Measurements from ENCODE around the gene IL17RB. TPM values are rescaled to one million over a fixed set of nuclear protein-coding genes. Genes with fewer than 3 reads are reported as not detected.

The IL17RB gene
- total RNA-seq, 1 donor from 2014 or later: not detected

DNA sequence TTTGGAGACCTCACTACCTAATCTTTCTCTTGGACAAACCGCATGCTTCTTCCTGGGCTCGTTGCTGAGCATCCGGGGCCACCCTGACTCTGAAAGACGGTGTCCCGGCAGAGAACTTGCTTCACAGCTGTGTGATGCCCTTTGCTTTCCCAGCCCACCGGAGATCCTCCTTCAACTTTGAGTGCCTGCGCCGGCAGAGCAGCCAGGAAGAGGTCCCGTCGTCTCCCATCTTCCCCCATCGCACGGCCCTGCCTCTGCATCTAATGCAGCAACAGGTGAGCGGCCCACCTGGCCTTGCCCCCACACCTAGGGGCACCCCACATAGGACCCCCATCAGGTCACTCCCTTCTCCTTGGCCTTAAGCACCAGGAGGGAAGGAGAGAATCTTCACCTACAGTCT, 37.9 kb upstream of the IL17RB start:
- no peak for DNase-seq (ENCODE audit: extremely low spot score in 2 of 2)
- Histone ChIP-seq H3K4me1 (peaks cover 9% of the 10 kb centered on the region), H3K27me3 (no peaks in the 10 kb centered on the region), H3K4me3 (no peak overlapping the region), H3K27ac (no peak overlapping the region), H3K9me3 (no peaks in the 10 kb centered on the region), H3K36me3 (no peaks in the 10 kb centered on the region)
- TF ChIP-seq, protein P1, sequence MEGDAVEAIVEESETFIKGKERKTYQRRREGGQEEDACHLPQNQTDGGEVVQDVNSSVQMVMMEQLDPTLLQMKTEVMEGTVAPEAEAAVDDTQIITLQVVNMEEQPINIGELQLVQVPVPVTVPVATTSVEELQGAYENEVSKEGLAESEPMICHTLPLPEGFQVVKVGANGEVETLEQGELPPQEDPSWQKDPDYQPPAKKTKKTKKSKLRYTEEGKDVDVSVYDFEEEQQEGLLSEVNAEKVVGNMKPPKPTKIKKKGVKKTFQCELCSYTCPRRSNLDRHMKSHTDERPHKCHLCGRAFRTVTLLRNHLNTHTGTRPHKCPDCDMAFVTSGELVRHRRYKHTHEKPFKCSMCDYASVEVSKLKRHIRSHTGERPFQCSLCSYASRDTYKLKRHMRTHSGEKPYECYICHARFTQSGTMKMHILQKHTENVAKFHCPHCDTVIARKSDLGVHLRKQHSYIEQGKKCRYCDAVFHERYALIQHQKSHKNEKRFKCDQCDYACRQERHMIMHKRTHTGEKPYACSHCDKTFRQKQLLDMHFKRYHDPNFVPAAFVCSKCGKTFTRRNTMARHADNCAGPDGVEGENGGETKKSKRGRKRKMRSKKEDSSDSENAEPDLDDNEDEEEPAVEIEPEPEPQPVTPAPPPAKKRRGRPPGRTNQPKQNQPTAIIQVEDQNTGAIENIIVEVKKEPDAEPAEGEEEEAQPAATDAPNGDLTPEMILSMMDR (IDR thresholded peaks at IDR 0.05): no peak
- no peak for TF ChIP-seq POLR2A (IDR thresholded peaks at IDR 0.05)
- intact Hi-C loops (cut with DNase I): no loop called here

GRCh38 chr3:53809267-53809666, 37.1 kb upstream of the IL17RB start:
- Histone ChIP-seq H3K36me3 (no peaks in the 10 kb centered on the region), H3K27ac (no peak overlapping the region), H3K4me1 (peaks cover 9% of the 10 kb centered on the region), H3K27me3 (no peaks in the 10 kb centered on the region), H3K9me3 (no peaks in the 10 kb centered on the region), H3K4me3 (no peak overlapping the region)
- no peak for TF ChIP-seq POLR2A (IDR thresholded peaks at IDR 0.05)
- TF ChIP-seq POLR2AphosphoS5 (IDR thresholded peaks at IDR 0.05; ENCODE audit: insufficient read depth in 1 of 2, low read depth in 1 of 2): no peak
- TF ChIP-seq, protein P1 (IDR thresholded peaks at IDR 0.05): no peak
- intact Hi-C loops (cut with DNase I): no loop called here
- DNase-seq (ENCODE audit: extremely low spot score in 2 of 2): no peak

GRCh38 chr3:53809764-53810400, 36.5 kb upstream of the IL17RB start:
- TF ChIP-seq POLR2A (IDR thresholded peaks at IDR 0.05) (no peak), POLR2AphosphoS5 (IDR thresholded peaks at IDR 0.05; ENCODE audit: insufficient read depth in 1 of 2, low read depth in 1 of 2) (no peak)
- TF ChIP-seq, protein P1 (IDR thresholded peaks at IDR 0.05): no peak
- Histone ChIP-seq H3K4me1 (peaks cover 5% of the 10 kb centered on the region), H3K27ac (no peak overlapping the region), H3K4me3 (no peak overlapping the region), H3K36me3 (no peaks in the 10 kb centered on the region), H3K27me3 (no peaks in the 10 kb centered on the region), H3K9me3 (no peaks in the 10 kb centered on the region)
- DNase-seq (ENCODE audit: extremely low spot score in 2 of 2): no peak
- intact Hi-C loops (cut with DNase I): no loop called here

DNA sequence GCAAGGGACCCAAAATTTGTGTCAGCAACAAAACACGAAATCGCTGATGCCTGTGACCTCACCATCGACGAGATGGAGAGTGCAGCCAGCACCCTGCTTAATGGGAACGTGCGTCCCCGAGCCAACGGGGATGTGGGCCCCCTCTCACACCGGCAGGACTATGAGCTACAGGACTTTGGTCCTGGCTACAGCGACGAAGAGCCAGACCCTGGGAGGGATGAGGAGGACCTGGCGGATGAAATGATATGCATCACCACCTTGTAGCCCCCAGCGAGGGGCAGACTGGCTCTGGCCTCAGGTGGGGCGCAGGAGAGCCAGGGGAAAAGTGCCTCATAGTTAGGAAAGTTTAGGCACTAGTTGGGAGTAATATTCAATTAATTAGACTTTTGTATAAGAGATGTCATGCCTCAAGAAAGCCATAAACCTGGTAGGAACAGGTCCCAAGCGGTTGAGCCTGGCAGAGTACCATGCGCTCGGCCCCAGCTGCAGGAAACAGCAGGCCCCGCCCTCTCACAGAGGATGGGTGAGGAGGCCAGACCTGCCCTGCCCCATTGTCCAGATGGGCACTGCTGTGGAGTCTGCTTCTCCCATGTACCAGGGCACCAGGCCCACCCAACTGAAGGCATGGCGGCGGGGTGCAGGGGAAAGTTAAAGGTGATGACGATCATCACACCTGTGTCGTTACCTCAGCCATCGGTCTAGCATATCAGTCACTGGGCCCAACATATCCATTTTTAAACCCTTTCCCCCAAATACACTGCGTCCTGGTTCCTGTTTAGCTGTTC, 35.0 kb upstream of the IL17RB start:
- TF ChIP-seq POLR2A (IDR thresholded peaks at IDR 0.05): no peak
- no peak for TF ChIP-seq POLR2AphosphoS5 (IDR thresholded peaks at IDR 0.05; ENCODE audit: insufficient read depth in 1 of 2, low read depth in 1 of 2)
- TF ChIP-seq, protein P1 (IDR thresholded peaks at IDR 0.05): no peak
- Histone ChIP-seq H3K4me1 (no peaks in the 10 kb centered on the region), H3K27ac (no peak overlapping the region), H3K36me3 (no peaks in the 10 kb centered on the region), H3K27me3 (no peaks in the 10 kb centered on the region), H3K4me3 (no peak overlapping the region), H3K9me3 (no peaks in the 10 kb centered on the region)
- intact Hi-C loops (cut with DNase I): no loop called here
- no peak for DNase-seq (ENCODE audit: extremely low spot score in 2 of 2)

DNA sequence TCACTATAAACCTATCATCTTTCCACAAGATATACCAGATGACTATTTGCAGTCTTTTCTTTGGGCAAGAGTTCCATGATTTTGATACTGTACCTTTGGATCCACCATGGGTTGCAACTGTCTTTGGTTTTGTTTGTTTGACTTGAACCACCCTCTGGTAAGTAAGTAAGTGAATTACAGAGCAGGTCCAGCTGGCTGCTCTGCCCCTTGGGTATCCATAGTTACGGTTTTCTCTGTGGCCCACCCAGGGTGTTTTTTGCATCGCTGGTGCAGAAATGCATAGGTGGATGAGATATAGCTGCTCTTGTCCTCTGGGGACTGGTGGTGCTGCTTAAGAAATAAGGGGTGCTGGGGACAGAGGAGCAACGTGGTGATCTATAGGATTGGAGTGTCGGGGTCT, 33.9 kb upstream of the IL17RB start:
- Histone ChIP-seq H3K9me3 (no peaks in the 10 kb centered on the region), H3K4me3 (no peak overlapping the region), H3K4me1 (no peaks in the 10 kb centered on the region), H3K27me3 (no peaks in the 10 kb centered on the region), H3K36me3 (no peaks in the 10 kb centered on the region), H3K27ac (no peak overlapping the region)
- no peak for TF ChIP-seq POLR2AphosphoS5 (IDR thresholded peaks at IDR 0.05; ENCODE audit: insufficient read depth in 1 of 2, low read depth in 1 of 2)
- TF ChIP-seq POLR2A (IDR thresholded peaks at IDR 0.05): no peak
- TF ChIP-seq, protein P1 (IDR thresholded peaks at IDR 0.05): no peak
- intact Hi-C loops (cut with DNase I): no loop called here
- no peak for DNase-seq (ENCODE audit: extremely low spot score in 2 of 2)
